NCI-H1105 treated with DMSO at 0.1 percent for 48 hours (cell line): ENCODE results near the gene TJP2.

Experiments used
- DNase-seq: peaks from one replicate; lab custom pipeline; 2025; lab: John Stamatoyannopoulos, UW

The TJP2 gene

GRCh38 chr9:69191231-69191630, 17.2 kb downstream of the TJP2 start:
- DNase-seq = no peak

DNA sequence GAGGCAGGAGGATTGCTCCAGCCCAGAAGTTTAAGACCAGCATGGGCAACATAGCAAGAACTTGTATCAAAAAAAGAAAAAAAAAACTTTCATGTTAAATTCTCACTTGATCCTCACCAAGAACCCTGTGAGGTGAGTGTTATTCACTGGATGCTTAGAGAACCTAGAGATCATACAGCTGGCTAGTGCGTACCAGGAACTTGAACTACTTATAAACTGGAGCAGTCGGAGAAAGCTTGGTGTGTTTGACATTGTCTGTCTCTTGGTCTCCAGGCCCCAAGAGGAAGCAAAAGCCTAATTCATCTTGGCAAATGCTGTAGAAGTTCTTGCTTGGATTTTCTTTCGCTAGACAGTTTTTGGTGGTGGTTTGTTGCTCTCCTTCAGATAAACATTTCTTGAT, 18.1 kb downstream of the TJP2 start:
- no peak for DNase-seq

DNA sequence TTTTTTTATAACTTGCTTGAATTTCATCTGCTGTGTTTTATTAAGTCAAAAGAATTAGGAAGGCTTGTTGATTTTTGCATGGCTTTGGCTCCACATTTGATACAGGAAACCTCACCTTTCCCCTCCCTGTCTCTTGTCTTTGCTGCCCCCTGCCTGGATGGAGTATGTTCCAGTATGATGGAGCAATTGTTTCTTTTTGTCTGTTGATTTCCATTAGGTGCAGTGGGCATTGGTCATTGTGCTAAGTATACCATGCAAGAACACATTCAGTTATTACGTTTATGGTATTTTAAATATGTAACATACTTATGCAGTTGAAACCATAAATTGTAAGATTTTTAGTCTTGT, 19.6 kb downstream of the TJP2 start:
- DNase-seq = peak; percentile 10

GRCh38 chr9:69194702-69195418, 20.8 kb downstream of the TJP2 start:
- no peak for DNase-seq

DNA sequence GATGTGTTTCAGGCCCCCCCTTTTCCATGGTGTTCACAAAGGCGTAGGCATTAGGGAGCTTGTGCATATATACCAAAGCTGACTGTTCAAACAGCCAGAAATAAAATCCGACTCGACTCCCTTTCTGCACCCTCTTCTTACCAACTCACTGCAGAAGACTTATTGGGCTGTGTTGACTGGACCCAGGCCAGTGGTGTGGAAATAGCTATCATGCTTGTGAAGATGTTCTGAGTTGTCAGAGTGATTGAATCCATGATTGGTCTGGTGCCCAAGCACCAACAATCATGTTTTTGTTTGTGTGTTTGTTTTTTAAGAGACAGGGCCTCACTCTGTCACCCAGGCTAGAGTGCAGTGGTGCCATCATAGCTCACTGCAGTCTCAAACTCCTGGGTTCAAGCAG, 21.6 kb downstream of the TJP2 start:
- no peak for DNase-seq

DNA sequence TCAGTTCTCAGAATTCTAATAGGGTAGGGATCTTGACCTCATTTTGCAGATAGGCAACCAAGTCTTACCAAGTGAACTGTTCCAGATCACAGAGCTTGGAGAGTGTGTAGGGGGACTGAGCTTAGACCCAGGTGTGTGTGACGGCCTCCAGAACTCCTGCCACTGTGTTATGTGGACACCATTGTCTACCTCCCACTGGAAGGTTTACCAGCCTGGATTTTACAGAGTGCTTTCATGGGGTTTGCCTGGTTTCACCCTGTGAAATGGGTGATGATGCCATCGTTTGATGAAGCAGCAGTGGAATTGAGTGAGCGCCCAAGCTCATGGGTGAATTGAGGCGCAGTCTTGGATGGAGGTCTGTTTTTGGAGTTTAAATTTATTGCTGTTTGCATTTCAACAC, 23.6 kb downstream of the TJP2 start:
- DNase-seq = no peak

DNA sequence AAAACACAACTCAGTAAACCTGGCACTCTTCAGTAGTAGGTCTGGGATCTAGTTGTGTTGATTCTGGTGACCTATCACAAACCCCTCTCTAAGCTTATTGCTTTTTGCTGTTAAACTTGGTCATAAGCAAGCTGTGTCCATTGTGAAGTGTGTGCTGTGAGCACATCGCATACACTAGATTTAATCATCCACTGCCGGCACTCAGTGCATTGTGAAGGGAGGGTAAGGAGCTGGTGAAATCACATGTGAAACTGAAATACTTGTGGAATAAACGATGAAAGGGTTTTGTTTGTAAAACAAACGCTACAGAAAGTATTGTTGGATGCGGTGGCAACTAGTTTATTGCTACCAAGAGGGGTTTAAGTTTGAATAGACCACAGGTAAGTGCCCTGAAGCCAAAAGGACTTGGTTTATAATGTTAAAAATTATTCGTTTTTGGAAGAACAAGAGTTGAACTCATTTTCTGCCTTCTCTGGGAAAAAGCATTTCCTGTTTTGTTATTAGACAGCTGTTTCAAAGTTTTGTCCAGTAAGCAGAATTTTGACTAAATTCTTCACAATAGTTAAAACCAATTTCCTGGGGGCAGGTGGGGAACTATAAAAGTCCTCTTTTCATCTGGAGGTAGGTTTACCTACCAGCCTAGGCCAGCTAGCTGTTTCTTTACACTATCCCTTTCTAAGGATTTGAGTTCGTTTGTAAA, 24.6 kb downstream of the TJP2 start:
- DNase-seq = no peak

GRCh38 chr9:69199769-69200470, 25.8 kb downstream of the TJP2 start:
- no peak for DNase-seq

DNA sequence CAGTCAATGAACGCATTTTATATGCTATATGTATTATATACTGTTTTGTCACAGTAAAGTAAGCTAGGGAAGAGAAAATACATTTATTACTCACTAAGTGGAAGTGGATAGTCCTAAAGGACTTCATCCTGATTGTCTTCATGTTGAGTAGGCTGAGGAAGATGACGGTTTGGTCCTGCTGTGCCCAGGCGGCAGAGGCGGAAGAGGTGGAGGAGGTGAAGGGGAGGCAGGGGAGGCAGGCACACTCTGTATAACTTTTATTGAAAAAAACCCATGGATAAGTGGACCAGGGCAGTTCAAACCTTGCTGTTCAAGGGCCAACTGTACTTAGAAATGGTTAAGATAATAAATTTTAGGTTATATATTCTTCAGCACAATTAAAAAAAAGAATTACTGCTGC, 28.5 kb downstream of the TJP2 start:
- DNase-seq = no peak

- DNase-seq = no peak
These were observed 30.2 kb downstream of the TJP2 start for GRCh38 chr9:69204326-69204725.

DNA sequence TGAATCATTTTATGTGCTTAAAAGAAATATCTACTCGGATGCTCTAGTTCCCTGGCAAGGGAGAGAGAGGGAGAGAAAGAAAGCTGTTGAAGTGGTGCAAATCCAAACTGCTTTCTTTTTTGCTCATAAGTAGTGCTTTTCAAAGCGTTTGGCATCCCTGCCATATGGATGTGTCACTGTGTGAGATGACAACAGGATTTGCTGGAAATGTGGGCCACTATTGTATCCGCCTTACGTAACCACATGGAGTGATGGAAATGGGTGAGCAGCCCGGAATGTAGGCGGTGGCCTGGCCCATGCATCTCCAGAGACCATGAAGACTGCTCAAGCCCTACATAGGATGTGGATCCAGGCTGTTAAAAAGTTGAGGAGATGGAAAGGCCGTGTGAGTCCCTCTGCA, 30.8 kb downstream of the TJP2 start:
- no peak for DNase-seq

GRCh38 chr9:69206047-69206446, 32.0 kb downstream of the TJP2 start:
- no peak for DNase-seq

DNA sequence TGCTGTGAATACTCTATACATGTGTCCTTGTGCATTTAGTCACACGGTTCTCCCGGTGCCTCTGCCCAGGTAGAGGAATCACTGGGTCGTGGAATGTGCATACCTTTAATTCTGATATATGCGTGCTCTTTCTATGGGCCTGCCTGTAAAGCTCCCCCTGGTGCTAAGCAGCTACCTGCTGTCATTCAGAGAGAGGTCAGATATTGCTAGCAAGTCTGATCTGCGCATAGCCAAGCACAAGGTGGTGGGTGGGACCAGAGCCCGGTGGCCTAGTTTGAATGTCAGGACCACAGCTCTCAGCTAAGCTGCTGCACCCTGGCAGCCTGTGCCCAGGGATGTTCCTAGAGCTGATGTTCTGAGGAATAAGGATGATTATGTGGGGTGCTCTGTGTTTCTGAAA, 33.4 kb downstream of the TJP2 start:
- no peak for DNase-seq

DNA sequence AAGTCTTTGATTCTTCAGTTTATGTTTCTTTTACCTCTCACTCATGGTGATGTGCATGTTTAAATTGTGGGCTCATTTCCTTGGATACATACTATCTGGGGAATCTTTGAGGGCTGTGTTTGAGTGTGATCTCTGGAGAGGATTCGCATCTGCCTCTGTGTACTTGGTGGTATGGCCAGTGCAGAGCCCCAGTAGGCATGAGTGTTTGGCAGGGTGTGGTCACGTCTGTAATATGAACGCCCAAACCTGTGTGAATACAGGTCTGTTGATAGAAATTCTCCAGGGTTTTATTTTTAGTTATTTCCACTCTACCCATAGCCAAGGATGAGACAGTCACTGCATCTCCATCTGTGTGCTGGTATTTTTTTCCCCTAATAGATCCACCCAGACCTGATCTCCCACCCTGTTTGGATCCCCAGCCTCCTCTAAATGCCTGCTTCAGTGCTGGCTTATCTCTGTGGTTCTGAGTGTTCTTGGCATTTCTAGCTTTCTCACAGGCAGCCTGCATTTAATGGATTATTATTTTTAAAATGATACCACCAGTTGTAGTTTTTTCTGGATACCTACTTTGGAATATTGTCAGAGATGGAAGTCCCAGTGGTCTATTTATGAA, 37.5 kb downstream of the TJP2 start:
- DNase-seq = no peak

GRCh38 chr9:69213647-69214046, 39.6 kb downstream of the TJP2 start:
- no peak for DNase-seq

DNA sequence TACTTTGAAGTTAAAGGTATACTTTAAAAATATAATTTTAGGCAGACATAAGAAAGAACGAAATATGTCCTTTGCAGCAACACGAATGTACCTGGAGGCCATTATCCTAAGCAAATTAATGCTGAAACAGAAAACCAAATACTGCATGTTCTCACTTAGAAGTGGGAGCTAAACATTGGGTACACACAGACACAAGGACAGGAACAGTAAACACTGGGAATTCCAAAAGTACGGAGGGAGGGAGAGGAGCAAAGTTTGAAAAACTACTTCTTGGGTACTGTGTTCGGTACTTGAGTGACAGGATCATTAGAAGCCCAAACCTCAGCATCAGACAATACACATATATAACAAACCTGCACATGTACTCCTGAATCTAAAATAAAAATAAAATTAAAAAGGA, 40.9 kb downstream of the TJP2 start:
- DNase-seq = no peak

GRCh38 chr9:69215774-69216485, 41.9 kb downstream of the TJP2 start:
- DNase-seq = no peak

GRCh38 chr9:69218166-69218565, 44.1 kb downstream of the TJP2 start:
- peak; percentile 40 for DNase-seq

- no peak for DNase-seq
These were observed 47.0 kb downstream of the TJP2 start for GRCh38 chr9:69221036-69221435.

- DNase-seq = no peak
These were observed 48.9 kb downstream of the TJP2 start for GRCh38 chr9:69222970-69223369.

GRCh38 chr9:69223605-69224004, 49.5 kb downstream of the TJP2 start:
- DNase-seq = peak; percentile 20

GRCh38 chr9:69229367-69229766, 55.3 kb downstream of the TJP2 start:
- no peak for DNase-seq
